ENCODE data around the gene NR4A3. TPM values are rescaled to one million over a fixed set of nuclear protein-coding genes. Genes with fewer than 3 reads are reported as not detected.

Gene NR4A3
- total RNA-seq, 1 experiment from 2014 or later: 0.45 TPM

DNA sequence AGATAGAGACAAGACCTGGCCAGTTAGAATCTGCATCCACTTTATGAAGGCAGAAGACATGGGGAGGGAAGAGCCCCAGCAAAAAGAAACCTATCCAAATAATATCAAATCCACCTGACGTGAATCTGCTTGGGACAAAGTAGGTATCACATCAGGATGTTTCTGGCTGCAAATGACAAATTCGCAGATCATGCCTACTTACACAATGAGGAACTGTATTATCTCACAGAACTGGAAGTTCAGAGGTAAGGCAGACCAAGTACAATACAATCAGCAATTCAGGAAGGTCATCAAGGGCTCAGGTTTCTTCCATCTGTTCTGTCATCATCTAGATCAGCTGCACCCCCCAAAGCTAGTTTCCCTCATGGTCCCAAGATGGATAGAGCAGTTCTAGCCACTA, 13.2 kb upstream of the NR4A3 start:
- no peak overlapping the region for H2AFZ ChIP-seq (ENCODE audit: low read length)
- H3K4me3 ChIP-seq (ENCODE audit: low read length): no peak overlapping the region
- no peak overlapping the region for H3K9ac ChIP-seq (ENCODE audit: low read length)
- H3K36me3 ChIP-seq (ENCODE audit: insufficient read depth, low read length): no peaks in the 10 kb centered on the region
- H3K79me2 ChIP-seq (ENCODE audit: low read length): no peaks in the 10 kb centered on the region
- no peaks in the 10 kb centered on the region for H3K27me3 ChIP-seq (ENCODE audit: low read length)
- DNase-seq: no peak
- no peaks in the 10 kb centered on the region for H3K9me2 ChIP-seq (replicated peaks; ENCODE audit: insufficient read depth, low read length)
- peaks cover 9% of the 10 kb centered on the region; the same call in 1 of the 2 replicates for H4K20me1 ChIP-seq (ENCODE audit: insufficient read depth, low read depth, low read length)
- no peak overlapping the region for H3K4me2 ChIP-seq (ENCODE audit: low read depth, low read length, poor library complexity, severe bottlenecking)
- no peaks in the 10 kb centered on the region for H3K9me3 ChIP-seq (ENCODE audit: low read length)
- H3K4me1 ChIP-seq (ENCODE audit: low read length): peaks cover 9% of the 10 kb centered on the region
- H3K27ac ChIP-seq (ENCODE audit: low read length): no peak overlapping the region

DNA sequence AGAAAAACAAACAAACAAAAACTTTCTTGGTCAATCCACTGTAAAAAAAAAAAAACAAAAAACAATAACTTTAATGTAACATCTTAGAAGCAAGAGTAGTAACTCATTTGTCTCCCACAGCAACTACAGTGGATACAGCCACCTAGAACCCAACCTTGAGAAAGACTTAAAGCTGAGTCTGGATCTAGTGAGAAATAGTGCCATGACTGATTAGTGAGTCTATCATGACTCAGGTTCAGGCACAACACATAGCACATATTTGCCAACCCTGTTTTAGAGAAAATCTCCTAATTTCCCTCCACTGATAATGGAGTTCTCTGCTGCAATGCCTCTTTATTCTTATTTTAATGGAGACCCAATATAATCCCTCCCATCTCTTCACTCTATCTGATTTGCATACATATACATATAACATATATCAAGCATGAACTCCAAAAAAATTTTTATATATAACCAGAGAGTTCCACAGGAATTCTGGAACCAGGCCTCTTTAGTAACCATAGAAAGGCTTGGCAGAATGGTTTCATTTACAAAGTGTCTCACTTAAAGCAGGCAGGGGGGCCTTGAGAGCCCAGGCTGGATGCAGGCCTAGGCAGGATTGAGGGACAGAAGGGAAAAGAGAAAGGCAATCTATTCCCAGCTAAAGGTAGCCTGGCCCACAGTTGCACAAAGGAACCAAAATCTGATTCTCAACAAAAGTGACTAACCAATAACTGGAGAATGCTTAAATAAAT, 11.9 kb upstream of the NR4A3 start:
- Histone ChIP-seq H2AFZ (ENCODE audit: low read length) (no peak overlapping the region), H3K4me1 (ENCODE audit: low read length) (peaks cover 9% of the 10 kb centered on the region), H3K9ac (ENCODE audit: low read length) (no peak overlapping the region), H3K27ac (ENCODE audit: low read length) (no peak overlapping the region), H3K9me3 (ENCODE audit: low read length) (no peaks in the 10 kb centered on the region), H3K4me3 (ENCODE audit: low read length) (no peak overlapping the region), H3K9me2 (replicated peaks; ENCODE audit: insufficient read depth, low read length) (no peaks in the 10 kb centered on the region), H4K20me1 (ENCODE audit: insufficient read depth, low read depth, low read length) (peaks cover 9% of the 10 kb centered on the region; the same call in 1 of the 2 replicates), H3K27me3 (ENCODE audit: low read length) (no peaks in the 10 kb centered on the region), H3K4me2 (ENCODE audit: low read depth, low read length, poor library complexity, severe bottlenecking) (no peak overlapping the region), H3K79me2 (ENCODE audit: low read length) (no peaks in the 10 kb centered on the region), H3K36me3 (ENCODE audit: insufficient read depth, low read length) (no peaks in the 10 kb centered on the region)
- DNase-seq: no peak

DNA sequence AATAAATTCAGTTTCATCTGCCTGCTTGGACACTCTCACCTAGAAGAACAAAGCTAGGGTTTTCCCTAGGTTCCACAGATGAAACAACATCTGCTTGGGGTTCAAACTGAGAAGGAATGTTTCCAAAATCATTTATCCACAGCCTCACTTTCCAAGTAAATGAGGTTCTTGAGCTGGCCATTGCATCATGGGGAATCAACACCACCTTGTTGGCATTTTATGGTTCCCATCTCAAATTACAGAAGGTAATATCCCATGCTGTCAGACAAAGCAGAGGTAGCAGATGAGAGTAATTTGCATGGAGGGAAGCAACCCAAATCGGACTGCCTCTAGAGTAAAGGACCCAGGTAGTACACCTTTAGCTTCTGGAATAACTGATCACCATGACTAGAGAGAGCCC, 10.5 kb upstream of the NR4A3 start:
- no peaks in the 10 kb centered on the region for H3K9me2 ChIP-seq (replicated peaks; ENCODE audit: insufficient read depth, low read length)
- no peaks in the 10 kb centered on the region for H3K9me3 ChIP-seq (ENCODE audit: low read length)
- H2AFZ ChIP-seq (ENCODE audit: low read length): no peak overlapping the region
- no peaks in the 10 kb centered on the region for H3K27me3 ChIP-seq (ENCODE audit: low read length)
- no peaks in the 10 kb centered on the region for H3K79me2 ChIP-seq (ENCODE audit: low read length)
- H3K9ac ChIP-seq (ENCODE audit: low read length): no peak overlapping the region
- H3K4me1 ChIP-seq (ENCODE audit: low read length): peaks cover 9% of the 10 kb centered on the region
- no peak for DNase-seq
- no peak overlapping the region for H3K27ac ChIP-seq (ENCODE audit: low read length)
- peaks cover 9% of the 10 kb centered on the region; the same call in 1 of the 2 replicates for H4K20me1 ChIP-seq (ENCODE audit: insufficient read depth, low read depth, low read length)
- H3K4me3 ChIP-seq (ENCODE audit: low read length): no peak overlapping the region
- no peaks in the 10 kb centered on the region for H3K36me3 ChIP-seq (ENCODE audit: insufficient read depth, low read length)
- no peak overlapping the region for H3K4me2 ChIP-seq (ENCODE audit: low read depth, low read length, poor library complexity, severe bottlenecking)

DNA sequence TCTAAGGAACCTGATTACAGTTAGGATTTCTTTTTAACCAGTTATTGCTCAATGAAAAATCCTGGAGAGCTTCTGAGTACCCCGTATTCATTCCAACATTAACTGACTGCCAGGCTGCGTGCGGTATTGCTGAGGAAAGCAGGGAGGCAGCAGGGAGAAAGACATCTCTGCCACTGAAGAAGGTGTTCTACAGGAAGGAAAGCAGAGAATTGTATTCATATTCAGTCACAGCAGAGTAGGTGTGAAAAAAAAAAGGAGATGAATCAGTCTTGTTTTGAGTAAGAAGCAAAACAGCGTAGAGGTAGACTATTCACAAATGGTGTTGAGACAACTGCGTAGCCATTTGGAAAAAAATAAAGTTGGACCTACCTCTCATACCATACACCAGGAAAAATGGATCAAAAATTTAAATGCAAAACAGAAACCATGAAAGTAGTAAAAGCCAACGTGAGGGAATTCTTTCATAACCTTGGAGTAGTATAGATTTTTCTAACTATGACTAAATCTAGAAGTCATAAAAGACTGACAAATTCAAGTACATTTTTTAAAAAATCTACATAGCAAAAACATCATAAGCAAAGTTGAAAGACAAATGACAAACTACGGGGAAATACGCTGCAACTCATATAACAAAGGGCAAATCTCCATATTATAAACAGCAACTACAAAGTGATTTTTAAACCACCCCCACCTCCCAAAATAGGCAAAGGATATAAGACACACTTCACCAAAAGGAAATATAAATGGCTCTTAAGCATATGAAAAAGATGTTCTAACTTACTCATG, 9.9 kb upstream of the NR4A3 start:
- H3K4me1 ChIP-seq (ENCODE audit: low read length): peaks cover 9% of the 10 kb centered on the region
- H3K27me3 ChIP-seq (ENCODE audit: low read length): no peaks in the 10 kb centered on the region
- H3K27ac ChIP-seq (ENCODE audit: low read length): no peak overlapping the region
- H3K4me2 ChIP-seq (ENCODE audit: low read depth, low read length, poor library complexity, severe bottlenecking): no peak overlapping the region
- no peak overlapping the region for H3K4me3 ChIP-seq (ENCODE audit: low read length)
- no peak for DNase-seq
- no peaks in the 10 kb centered on the region for H3K36me3 ChIP-seq (ENCODE audit: insufficient read depth, low read length)
- peaks cover 9% of the 10 kb centered on the region; the same call in 1 of the 2 replicates for H4K20me1 ChIP-seq (ENCODE audit: insufficient read depth, low read depth, low read length)
- H3K9me2 ChIP-seq (replicated peaks; ENCODE audit: insufficient read depth, low read length): no peaks in the 10 kb centered on the region
- H3K9me3 ChIP-seq (ENCODE audit: low read length): no peaks in the 10 kb centered on the region
- H2AFZ ChIP-seq (ENCODE audit: low read length): no peak overlapping the region
- H3K79me2 ChIP-seq (ENCODE audit: low read length): no peaks in the 10 kb centered on the region
- no peak overlapping the region for H3K9ac ChIP-seq (ENCODE audit: low read length)

DNA sequence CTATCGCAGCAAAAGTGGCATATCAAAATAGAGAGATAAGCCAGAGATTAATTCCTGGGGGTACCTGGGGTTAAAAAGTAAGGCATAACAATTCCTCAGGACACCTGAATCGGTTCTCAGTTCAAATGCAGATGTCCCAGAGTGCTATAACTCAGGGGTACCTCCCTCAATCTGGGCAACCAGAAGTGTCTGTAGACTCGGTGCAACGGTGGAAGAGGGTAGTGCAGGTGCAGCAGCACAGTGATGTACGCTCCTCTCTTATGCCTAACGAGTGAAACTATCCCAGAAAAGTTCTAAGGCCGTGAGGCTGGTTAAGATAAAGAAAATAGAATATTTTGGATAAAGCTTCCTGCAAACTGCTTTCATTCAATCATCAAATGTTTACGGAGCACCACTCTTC, 7.9 kb upstream of the NR4A3 start:
- Histone ChIP-seq H2AFZ (ENCODE audit: low read length) (no peak overlapping the region), H3K4me2 (ENCODE audit: low read depth, low read length, poor library complexity, severe bottlenecking) (no peak overlapping the region), H3K27me3 (ENCODE audit: low read length) (no peaks in the 10 kb centered on the region), H3K79me2 (ENCODE audit: low read length) (no peaks in the 10 kb centered on the region), H3K9me3 (ENCODE audit: low read length) (no peaks in the 10 kb centered on the region), H3K9me2 (replicated peaks; ENCODE audit: insufficient read depth, low read length) (no peaks in the 10 kb centered on the region), H3K36me3 (ENCODE audit: insufficient read depth, low read length) (no peaks in the 10 kb centered on the region), H4K20me1 (ENCODE audit: insufficient read depth, low read depth, low read length) (peaks cover 9% of the 10 kb centered on the region; the same call in 1 of the 2 replicates), H3K9ac (ENCODE audit: low read length) (no peak overlapping the region), H3K27ac (ENCODE audit: low read length) (no peak overlapping the region), H3K4me3 (ENCODE audit: low read length) (no peak overlapping the region), H3K4me1 (ENCODE audit: low read length) (peaks cover 14% of the 10 kb centered on the region)
- DNase-seq: no peak

DNA sequence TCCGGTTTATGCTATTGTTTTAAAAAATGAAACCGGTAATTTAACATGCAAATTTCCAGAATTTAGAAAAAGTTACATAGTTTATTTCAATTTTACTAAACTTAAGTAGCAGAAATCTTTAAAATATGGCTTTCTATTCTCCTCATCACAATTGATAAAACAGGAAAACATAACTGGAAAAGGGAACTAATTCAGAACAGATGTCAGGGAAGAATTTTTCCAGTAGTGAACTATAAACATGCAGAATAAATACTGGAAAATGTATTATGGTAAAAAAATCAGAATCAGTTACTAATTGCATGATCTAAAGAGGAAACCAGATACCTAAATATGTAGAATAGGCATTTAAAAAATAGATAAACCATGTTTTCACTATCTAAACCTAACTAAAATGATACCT, 7.3 kb upstream of the NR4A3 start:
- H3K9me2 ChIP-seq (replicated peaks; ENCODE audit: insufficient read depth, low read length): no peaks in the 10 kb centered on the region
- H3K9me3 ChIP-seq (ENCODE audit: low read length): no peaks in the 10 kb centered on the region
- H3K4me2 ChIP-seq (ENCODE audit: low read depth, low read length, poor library complexity, severe bottlenecking): no peak overlapping the region
- H2AFZ ChIP-seq (ENCODE audit: low read length): no peak overlapping the region
- H3K27ac ChIP-seq (ENCODE audit: low read length): no peak overlapping the region
- no peak overlapping the region for H3K9ac ChIP-seq (ENCODE audit: low read length)
- H3K4me1 ChIP-seq (ENCODE audit: low read length): peaks cover 16% of the 10 kb centered on the region
- H3K4me3 ChIP-seq (ENCODE audit: low read length): no peak overlapping the region
- no peak for DNase-seq
- H3K27me3 ChIP-seq (ENCODE audit: low read length): no peaks in the 10 kb centered on the region
- H3K79me2 ChIP-seq (ENCODE audit: low read length): no peaks in the 10 kb centered on the region
- H4K20me1 ChIP-seq (ENCODE audit: insufficient read depth, low read depth, low read length): peaks cover 9% of the 10 kb centered on the region; the same call in 1 of the 2 replicates
- no peaks in the 10 kb centered on the region for H3K36me3 ChIP-seq (ENCODE audit: insufficient read depth, low read length)

DNA sequence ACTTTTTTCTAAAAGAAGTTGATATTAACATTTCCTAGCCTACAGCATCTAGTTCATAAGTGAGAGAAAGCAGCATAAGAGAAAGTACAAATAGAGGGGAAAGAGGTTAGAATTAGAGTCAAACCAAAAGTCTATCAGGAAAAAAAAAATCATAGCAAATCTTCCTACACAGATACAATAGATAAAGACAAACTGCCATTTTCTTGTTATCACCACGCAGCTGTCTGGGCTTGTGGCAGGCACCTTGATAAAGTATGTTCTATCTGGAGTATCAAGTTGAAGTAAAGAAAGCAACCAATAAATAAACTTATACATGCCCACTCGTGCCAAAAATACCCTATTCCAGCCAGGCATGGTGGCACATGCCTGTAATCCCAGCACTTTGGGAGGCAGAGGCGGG, 5.3 kb upstream of the NR4A3 start:
- no peak overlapping the region for H2AFZ ChIP-seq (ENCODE audit: low read length)
- no peaks in the 10 kb centered on the region for H3K36me3 ChIP-seq (ENCODE audit: insufficient read depth, low read length)
- no peak for DNase-seq
- H3K9ac ChIP-seq (ENCODE audit: low read length): no peak overlapping the region
- H3K9me2 ChIP-seq (replicated peaks; ENCODE audit: insufficient read depth, low read length): no peaks in the 10 kb centered on the region
- no peaks in the 10 kb centered on the region for H3K79me2 ChIP-seq (ENCODE audit: low read length)
- no peaks in the 10 kb centered on the region for H3K27me3 ChIP-seq (ENCODE audit: low read length)
- peaks cover 14% of the 10 kb centered on the region for H3K4me1 ChIP-seq (ENCODE audit: low read length)
- no peak overlapping the region for H3K27ac ChIP-seq (ENCODE audit: low read length)
- H3K4me2 ChIP-seq (ENCODE audit: low read depth, low read length, poor library complexity, severe bottlenecking): no peak overlapping the region
- no peaks in the 10 kb centered on the region for H3K9me3 ChIP-seq (ENCODE audit: low read length)
- H3K4me3 ChIP-seq (ENCODE audit: low read length): no peak overlapping the region
- H4K20me1 ChIP-seq (ENCODE audit: insufficient read depth, low read depth, low read length): 0 out of 2 replicates have a peak, but pooled peaks cover 9% of the 10 kb centered on the region

DNA sequence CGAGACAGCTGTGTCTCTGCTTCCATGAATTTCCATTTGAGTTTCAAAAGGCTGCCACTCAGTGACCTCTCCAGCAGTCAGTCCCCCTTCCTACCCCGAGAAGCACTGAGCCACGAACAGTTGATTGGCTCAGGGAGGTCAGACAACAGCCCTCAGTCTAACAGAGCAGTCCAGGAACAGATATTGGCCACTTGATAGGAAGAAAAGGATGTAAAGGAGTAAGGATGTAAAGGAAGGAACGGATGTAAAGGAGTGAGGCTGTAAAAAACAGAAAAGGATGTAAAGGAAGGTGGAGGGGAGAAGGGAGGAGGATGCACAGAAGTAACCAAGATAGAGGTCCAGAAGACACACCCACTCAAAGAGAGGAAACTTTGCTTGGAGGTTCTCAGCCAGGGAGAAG, 3.2 kb upstream of the NR4A3 start:
- H3K9me2 ChIP-seq (replicated peaks; ENCODE audit: insufficient read depth, low read length): no peaks in the 10 kb centered on the region
- no peak overlapping the region for H2AFZ ChIP-seq (ENCODE audit: low read length)
- H3K27me3 ChIP-seq (ENCODE audit: low read length): no peaks in the 10 kb centered on the region
- peaks cover 17% of the 10 kb centered on the region for H3K4me1 ChIP-seq (ENCODE audit: low read length)
- H3K27ac ChIP-seq (ENCODE audit: low read length): no peak overlapping the region
- DNase-seq: no peak
- H4K20me1 ChIP-seq (ENCODE audit: insufficient read depth, low read depth, low read length): no peaks in the 10 kb centered on the region
- no peaks in the 10 kb centered on the region for H3K36me3 ChIP-seq (ENCODE audit: insufficient read depth, low read length)
- peak overlapping the region; percentile 79 for H3K4me3 ChIP-seq (ENCODE audit: low read length)
- H3K9me3 ChIP-seq (ENCODE audit: low read length): no peaks in the 10 kb centered on the region
- H3K79me2 ChIP-seq (ENCODE audit: low read length): no peaks in the 10 kb centered on the region
- peak overlapping the region; percentile 89 for H3K4me2 ChIP-seq (ENCODE audit: low read depth, low read length, poor library complexity, severe bottlenecking)
- H3K9ac ChIP-seq (ENCODE audit: low read length): peak overlapping the region; percentile 91
